HG03442 (cell line): ENCODE data around the gene KAT2A.

Source experiments
- ATAC-seq: cut with Tn5 transposase; IDR thresholded peaks from one replicate; pipeline ENCODE4 v1.9.1; 2021; ENCODE audit warnings: mild to moderate bottlenecking, moderate library complexity; ENCODE audit not compliant: unreplicated experiment

KAT2A gene

GRCh38 chr17:42096360-42097111 lies 24.6 kb downstream of the KAT2A start:
- no peak for ATAC-seq

- no peak for ATAC-seq
Observed at GRCh38 chr17:42094375-42095069, 26.6 kb downstream of the KAT2A start.

- no peak for ATAC-seq
Observed at GRCh38 chr17:42092939-42093338, 28.2 kb downstream of the KAT2A start.

- ATAC-seq, result no peak
Observed at GRCh38 chr17:42090964-42091790, 30.0 kb downstream of the KAT2A start.

GRCh38 chr17:42088736-42089135 lies 32.4 kb downstream of the KAT2A start:
- no peak for ATAC-seq

GRCh38 chr17:42087736-42088705 lies 33.1 kb downstream of the KAT2A start:
- ATAC-seq, result no peak

- ATAC-seq, result no peak
Observed at GRCh38 chr17:42087042-42087701, 34.0 kb downstream of the KAT2A start.

- no peak for ATAC-seq
Observed at GRCh38 chr17:42081516-42082129, 39.5 kb downstream of the KAT2A start.

GRCh38 chr17:42079541-42079940 lies 41.6 kb downstream of the KAT2A start:
- no peak for ATAC-seq

- no peak for ATAC-seq
Observed at GRCh38 chr17:42078396-42079043, 42.6 kb downstream of the KAT2A start.

GRCh38 chr17:42077755-42078154 lies 43.4 kb downstream of the KAT2A start:
- ATAC-seq, result no peak

GRCh38 chr17:42076797-42077559 lies 44.2 kb downstream of the KAT2A start:
- ATAC-seq, result no peak

- no peak for ATAC-seq
Observed at GRCh38 chr17:42075789-42076188, 45.4 kb downstream of the KAT2A start.

GRCh38 chr17:42072323-42073187 lies 48.6 kb downstream of the KAT2A start:
- ATAC-seq, result no peak

- ATAC-seq, result no peak
Observed at GRCh38 chr17:42071810-42072209, 49.4 kb downstream of the KAT2A start.

- ATAC-seq, result no peak
Observed at GRCh38 chr17:42068979-42069378, 52.2 kb downstream of the KAT2A start.

GRCh38 chr17:42067371-42068091 lies 53.6 kb downstream of the KAT2A start:
- ATAC-seq, result no peak
